ENCODE measurements around the gene MSRB1. TPM values are rescaled to one million over a fixed set of nuclear protein-coding genes. Genes with fewer than 3 reads are reported as not detected.
"Not testable (repeated sequence)": the region's sequence is repeated elsewhere in the genome, so short reads cannot be mapped to it uniquely, and the experiment has no call there.

MSRB1 gene
- total RNA-seq, 1 donor from 2014 or later = 22.8 TPM

- DNase-seq (no peak), ATAC-seq (ENCODE audit: poor library complexity) (no peak)
- intact Hi-C loops (cut with DNase I) = no loop called here
Measured at GRCh38 chr16:1945559-1946391, 2.8 kb upstream of the MSRB1 start.

GRCh38 chr16:1944612-1945199 is 1.7 kb upstream of the MSRB1 start:
- DNase-seq = peak; percentile 35
- intact Hi-C loops (cut with DNase I) = no loop called here

GRCh38 chr16:1942047-1942809 is 771 bp downstream of the MSRB1 start:
- peak; percentile 3 for ATAC-seq (ENCODE audit: poor library complexity)
- peak; percentile 52 for DNase-seq
- intact Hi-C loops (cut with DNase I) = no loop called here

More at GRCh38 chr16:1944612-1945199, 1.7 kb upstream of the MSRB1 start:
- ATAC-seq (ENCODE audit: poor library complexity) = no peak

DNA sequence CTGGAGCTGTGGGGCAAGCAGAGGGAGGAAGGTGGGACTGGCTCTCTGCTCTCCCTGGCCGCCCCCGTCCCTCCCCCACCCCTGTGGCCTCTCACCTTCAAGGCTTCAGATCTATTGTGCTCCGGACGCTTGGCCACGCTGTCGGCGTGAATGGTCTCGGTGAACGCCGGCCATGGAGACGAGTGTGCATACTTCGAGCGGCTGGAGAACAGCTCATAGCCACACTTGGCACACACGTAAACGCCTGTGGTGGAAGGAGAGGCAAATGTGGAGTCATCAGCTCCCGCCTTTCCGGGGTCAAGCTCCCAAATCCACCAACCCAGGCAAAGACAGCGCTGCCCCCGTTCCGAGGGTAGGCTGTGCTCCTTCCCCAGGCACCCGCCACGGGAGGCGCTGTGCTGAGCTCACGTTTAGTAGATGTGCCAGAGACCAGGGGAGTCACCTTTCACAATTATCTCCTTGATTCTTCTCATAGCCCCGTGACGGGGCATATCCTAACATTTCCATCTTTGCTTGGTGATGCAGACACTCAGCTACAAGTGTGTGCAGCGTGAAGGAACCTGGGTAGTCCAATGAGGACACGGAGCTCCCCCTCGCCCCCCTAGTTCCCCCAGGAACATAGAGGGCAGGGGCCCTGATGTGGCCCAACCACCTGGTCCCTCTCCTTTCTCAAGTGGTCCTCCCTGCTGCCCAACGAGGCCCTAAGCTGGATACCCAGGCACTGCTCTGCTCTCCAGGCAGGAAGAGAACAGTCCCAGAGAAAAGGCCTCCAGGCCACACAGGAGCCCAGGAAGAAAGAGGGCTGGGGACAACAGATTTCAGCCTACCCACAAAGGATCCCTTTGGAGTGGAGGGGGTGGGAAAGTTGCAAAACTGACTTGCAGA is 1.6 kb downstream of the MSRB1 start:
- ATAC-seq (ENCODE audit: poor library complexity) = no peak
- DNase-seq = peak; percentile 42
- intact Hi-C loops (cut with DNase I) = no loop called here

DNA sequence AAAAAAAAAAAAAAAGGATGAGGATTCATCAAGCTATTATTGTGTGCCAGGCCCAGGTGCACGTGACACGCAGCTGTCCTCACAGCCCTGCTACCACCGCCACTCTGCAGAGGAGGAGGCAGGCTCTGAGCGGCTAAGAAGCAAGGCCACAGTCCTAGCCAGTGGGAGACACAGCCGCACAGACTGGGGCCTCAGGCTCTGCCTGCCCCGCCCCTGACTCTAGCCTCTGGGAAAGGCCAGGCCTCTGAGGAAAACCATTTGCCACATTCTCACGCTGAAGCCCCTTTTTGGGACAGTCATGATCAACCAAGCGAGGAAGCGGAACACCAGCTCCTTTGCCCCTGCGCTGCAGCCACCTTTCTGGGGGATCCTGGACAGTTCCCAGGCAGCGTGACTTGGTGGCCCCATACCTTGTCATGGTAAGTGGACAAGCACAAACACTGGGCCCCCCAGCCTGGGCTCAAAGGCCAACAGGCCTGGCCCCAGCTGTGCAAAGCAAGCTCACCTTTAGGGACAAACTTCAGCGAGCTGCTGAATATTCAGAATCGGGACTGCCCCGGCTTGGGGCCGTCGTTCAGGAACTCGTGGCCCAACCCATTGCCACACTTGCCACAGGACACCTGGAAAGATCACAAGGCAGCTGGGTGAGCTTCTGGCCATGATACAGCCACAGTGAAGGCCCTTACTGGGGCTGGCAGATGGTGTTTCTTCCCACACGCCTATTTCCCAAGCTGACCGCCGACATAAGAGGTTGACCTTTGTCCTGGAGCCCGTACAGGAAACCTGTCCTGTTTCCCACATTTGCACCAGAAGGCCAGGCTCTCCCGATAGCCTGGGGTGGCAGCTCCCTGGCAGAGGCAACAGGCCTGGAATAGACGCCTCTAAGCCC is 2.5 kb downstream of the MSRB1 start:
- peak; percentile 30 for DNase-seq
- no peak for ATAC-seq (ENCODE audit: poor library complexity)
- intact Hi-C loops (cut with DNase I) = no loop called here

DNA sequence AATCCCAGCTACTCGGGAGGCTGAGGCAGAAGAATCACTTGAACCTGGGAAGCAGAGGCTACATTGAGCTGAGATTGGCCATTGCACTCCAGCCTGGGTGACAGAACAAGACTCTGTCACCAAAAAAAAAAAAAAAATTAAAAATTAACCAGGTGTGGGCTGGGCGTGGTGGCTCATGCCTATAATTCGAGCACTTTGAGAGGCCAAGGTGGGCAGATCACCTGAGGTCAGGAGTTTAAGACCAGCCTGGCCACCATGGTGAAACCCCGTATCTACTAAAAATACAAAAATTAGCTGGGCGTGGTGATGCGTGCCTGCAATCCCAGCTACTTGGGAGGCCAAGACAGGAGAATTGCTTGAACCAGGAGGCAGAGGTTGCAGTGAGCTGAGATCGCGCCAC is 3.2 kb downstream of the MSRB1 start:
- DNase-seq; intact Hi-C loops (cut with DNase I); ATAC-seq (ENCODE audit: poor library complexity): not testable (repeated sequence)

DNA sequence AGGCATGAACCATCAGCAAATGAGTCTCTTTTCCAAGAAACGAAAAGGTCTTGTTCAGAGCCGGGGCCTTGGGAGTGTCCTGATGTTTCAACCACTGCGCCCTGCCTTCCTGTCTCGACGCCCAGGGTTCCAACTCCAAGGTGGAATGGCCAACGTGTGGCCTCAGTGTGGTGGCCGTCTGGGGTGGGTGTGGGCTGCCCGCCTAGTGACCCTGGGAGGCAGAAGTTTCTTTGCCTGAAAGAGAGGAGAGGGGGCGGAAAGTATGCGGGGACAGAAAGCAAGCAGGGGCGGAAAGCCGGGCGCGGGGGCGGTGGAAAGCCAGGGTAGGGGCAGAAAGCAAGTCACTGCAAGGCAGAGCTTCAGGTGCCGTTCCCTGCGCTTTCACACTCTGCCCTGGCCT is 4.1 kb downstream of the MSRB1 start:
- intact Hi-C loops (cut with DNase I) = no loop called here
- peak; percentile 37 for DNase-seq
- ATAC-seq (ENCODE audit: poor library complexity) = no peak

- intact Hi-C loops (cut with DNase I) = no loop called here
- ATAC-seq (ENCODE audit: poor library complexity) (no peak), DNase-seq (peak; percentile 69)
Measured at GRCh38 chr16:1938316-1938715, 4.7 kb downstream of the MSRB1 start.

- intact Hi-C loops (cut with DNase I) = no loop called here
- no peak for DNase-seq
- no peak for ATAC-seq (ENCODE audit: poor library complexity)
Measured at GRCh38 chr16:1936945-1937479, 6.0 kb downstream of the MSRB1 start.

DNA sequence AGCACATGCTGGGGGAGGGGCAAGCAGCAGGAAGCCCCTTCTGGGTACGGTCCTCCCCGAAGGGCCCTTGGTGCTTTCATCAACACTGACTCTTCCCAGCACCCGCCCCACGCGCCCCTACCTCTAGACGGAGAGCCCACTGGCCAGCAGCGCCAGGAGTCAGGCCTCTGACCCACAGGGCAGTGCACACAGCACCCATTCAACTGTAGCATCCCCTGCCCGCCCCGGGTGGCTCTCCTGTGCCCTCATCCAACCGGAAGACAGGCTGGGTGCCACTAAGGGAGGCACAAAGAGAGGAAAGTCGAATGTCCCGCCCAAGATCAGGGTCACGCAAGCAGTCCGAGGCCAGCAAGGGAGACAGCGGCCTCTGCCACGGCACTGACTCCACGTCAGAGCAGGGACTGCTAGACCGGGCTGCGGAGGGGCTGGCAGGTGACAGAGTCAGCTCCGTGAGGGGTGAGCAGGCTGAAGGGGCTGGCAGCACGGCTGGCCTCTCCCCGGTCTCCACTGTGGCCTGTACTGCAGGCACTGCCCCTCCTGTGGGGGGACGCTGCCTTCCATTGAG is 9.8 kb downstream of the MSRB1 start:
- intact Hi-C loops (cut with DNase I) = no loop called here
- DNase-seq = no peak

GRCh38 chr16:1932050-1933028 is 10.7 kb downstream of the MSRB1 start:
- intact Hi-C loops (cut with DNase I) = no loop called here
- no peak for ATAC-seq (ENCODE audit: poor library complexity)
- DNase-seq = no peak

More for the DNA sequence above, 9.8 kb downstream of the MSRB1 start:
- no peak for ATAC-seq (ENCODE audit: poor library complexity)

DNA sequence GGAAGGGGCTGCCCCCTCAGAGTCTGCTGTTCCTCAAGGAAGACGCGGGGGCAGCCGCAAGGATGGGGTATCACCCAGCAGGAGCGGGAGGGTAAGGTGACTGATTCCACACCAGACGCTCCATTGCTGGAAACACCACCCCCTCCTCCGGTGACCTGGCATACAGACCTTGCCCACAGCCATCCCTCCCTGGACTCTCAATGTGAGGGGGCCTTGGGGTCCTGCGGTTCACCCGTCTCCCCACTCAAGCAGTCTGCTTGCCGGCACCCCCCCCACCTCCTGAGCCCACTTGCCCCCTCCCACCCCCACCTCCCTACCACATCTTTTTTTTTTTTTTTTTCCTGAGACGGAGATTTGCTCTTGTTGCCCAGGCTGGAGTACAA is 12.7 kb downstream of the MSRB1 start:
- intact Hi-C loops (cut with DNase I) = no loop called here
- ATAC-seq (ENCODE audit: poor library complexity) (no peak), DNase-seq (no peak)

DNA sequence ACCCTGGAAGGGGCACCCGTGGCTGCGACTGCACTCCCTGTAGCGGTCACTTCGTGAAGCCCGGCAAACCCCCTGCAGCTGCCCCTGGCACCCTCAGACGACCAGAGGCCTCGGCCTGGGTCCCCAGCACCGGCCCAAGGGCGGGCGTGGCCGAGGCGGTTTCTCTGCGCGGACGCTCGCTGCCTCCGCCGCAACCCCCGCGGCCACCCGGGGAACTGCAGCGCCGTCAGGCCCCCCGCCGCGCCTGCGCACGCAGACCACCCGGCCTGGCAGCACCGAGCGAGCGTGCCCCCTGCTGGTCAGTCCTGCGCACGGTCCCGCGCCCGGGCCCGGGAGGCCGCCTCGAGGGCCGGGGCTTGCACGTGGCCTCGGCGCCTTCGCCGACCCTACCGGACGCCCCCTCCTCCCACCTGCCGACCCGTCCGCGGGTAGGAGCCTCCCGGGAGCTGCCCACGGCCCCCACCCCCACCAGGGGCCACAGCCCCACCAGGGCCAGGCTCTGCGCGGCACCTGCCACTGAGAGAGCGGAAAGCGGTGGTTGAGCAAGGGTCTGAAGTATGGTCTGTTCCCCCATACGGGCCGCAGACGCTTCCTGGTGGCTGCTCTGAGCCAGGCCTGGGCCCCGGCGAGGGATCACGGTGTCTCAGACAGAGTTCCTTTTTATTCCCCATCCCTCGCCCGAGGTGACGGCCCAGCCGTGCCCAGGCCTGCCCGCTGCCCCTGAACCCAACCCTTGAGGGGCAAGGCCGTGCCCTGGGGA is 13.2 kb downstream of the MSRB1 start:
- intact Hi-C loops (cut with DNase I) = loop anchor here (5.0 kb wide), 1 partner anchor 67 kb away; no protein-coding TSS in a partner anchor
- ATAC-seq (ENCODE audit: poor library complexity) (peak; percentile 97), DNase-seq (peak; percentile 95)

- ATAC-seq (ENCODE audit: poor library complexity) = peak; percentile 70
- no peak for DNase-seq
- intact Hi-C loops (cut with DNase I) = loop anchor here (5.0 kb wide), 1 partner anchor 67 kb away; no protein-coding TSS in a partner anchor
Measured at GRCh38 chr16:1929105-1929504, 13.9 kb downstream of the MSRB1 start.

DNA sequence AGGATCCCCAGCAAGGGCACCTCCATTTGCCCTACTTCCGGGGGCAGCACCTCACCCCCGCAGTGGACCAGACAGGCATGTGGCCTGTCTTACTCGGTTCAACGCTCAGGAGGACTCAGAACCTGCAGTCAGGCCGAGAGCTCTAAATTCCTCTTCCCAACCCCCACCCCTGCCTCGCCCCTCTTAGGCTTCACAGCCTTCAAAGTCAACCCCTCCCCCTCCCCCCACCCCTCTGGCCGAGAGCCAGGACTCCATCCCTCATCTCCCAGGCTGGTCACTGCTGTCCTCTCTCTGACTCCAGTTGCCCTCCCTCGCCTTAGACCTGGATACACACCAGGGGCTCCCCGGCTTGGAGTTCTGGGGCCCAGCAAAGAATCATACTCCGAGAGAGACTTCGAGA is 16.7 kb downstream of the MSRB1 start:
- intact Hi-C loops (cut with DNase I) = loop anchor here (5.0 kb wide), 1 partner anchor 64 kb away; no protein-coding TSS in a partner anchor
- DNase-seq (no peak), ATAC-seq (ENCODE audit: poor library complexity) (no peak)
